HG02759 (cell line): ENCODE measurements around the gene TGM1.

Experiments used
- ATAC-seq: cut with Tn5 transposase; IDR thresholded peaks from one replicate; pipeline ENCODE4 v1.9.1; 2021; ENCODE audit warnings: mild to moderate bottlenecking, moderate library complexity; ENCODE audit not compliant: unreplicated experiment

The TGM1 gene

GRCh38 chr14:24262821-24263733 is at the start of gene TGM1:
TSS of gene TGM1 (minus strand) at chr14:24263177. CDS start at chr14:24262352, 825 bp downstream.
- no peak for ATAC-seq

- ATAC-seq, result no peak
Observed at GRCh38 chr14:24311837-24312615, 49.0 kb upstream of the TGM1 start.

GRCh38 chr14:24310646-24311604 is 47.9 kb upstream of the TGM1 start, which contains the start of gene LTB4R:
TSS of gene LTB4R (plus strand) at chr14:24311502. CDS start at chr14:24315652, 4,150 bp downstream.
- ATAC-seq, result peak; percentile 69

- no peak for ATAC-seq
Observed at GRCh38 chr14:24310265-24310645, 47.3 kb upstream of the TGM1 start.

GRCh38 chr14:24309538-24310264 is 46.7 kb upstream of the TGM1 start, which contains the start of gene LTB4R2:
TSS of gene LTB4R2 (plus strand) at chr14:24310140. CDS start at chr14:24310665, 525 bp downstream.
- ATAC-seq, result no peak

- ATAC-seq, result no peak
Observed at GRCh38 chr14:24308342-24309124, 45.6 kb upstream of the TGM1 start.

GRCh38 chr14:24307575-24308341 is 44.8 kb upstream of the TGM1 start, which contains the start of gene CIDEB:
TSS of gene CIDEB (minus strand) at chr14:24307977. CDS start at chr14:24307858, 119 bp downstream.
- no peak for ATAC-seq

GRCh38 chr14:24307156-24307574 is 44.2 kb upstream of the TGM1 start:
- ATAC-seq, result no peak

- no peak for ATAC-seq
Observed at GRCh38 chr14:24304019-24304387, 41.0 kb upstream of the TGM1 start.

- no peak for ATAC-seq
Observed at GRCh38 chr14:24300326-24300980, 37.5 kb upstream of the TGM1 start.

- ATAC-seq, result peak; percentile 75
Observed at GRCh38 chr14:24299255-24300191, 36.5 kb upstream of the TGM1 start, which contains the start of the genes DHRS1 and NOP9. TSS of gene DHRS1 (minus strand) at chr14:24299780. CDS start at chr14:24299106, 674 bp downstream. TSS of gene NOP9 (plus strand) at chr14:24299850. CDS start at chr14:24299955, 105 bp downstream.

GRCh38 chr14:24298892-24299254 is 35.9 kb upstream of the TGM1 start:
- ATAC-seq, result no peak

- peak; percentile 19 for ATAC-seq
Observed at GRCh38 chr14:24297190-24297964, 34.4 kb upstream of the TGM1 start.

- peak; percentile 57 for ATAC-seq
Observed at GRCh38 chr14:24296341-24297157, 33.6 kb upstream of the TGM1 start.

GRCh38 chr14:24293525-24293924 is 30.5 kb upstream of the TGM1 start:
- ATAC-seq, result no peak
